Spleen (tissue), 7 donors: ENCODE results near the gene PRTN3.

ENCODE experiments used
- CTCF ChIP-seq, 11 experiments: fragments of 200-600 bp in 7 of 11; fragments of 450-650 bp in 4 of 11; sonication (generic) in 4 of 11; IDR thresholded peaks in 8 of 11; conservative IDR thresholded peaks in 3 of 11; 1 replicate in 7 of 11; 2 replicates in 4 of 11; pipeline versions ENCODE4 v1.4.0 to v1.8.0; 2016 to 2021; ENCODE audit warnings: antibody characterized with exemption in 11 of 11, inconsistent platforms in 4 of 11, mild to moderate bottlenecking in 1 of 11
- POLR2A ChIP-seq, 3 donors: fragments of 450-650 bp; IDR thresholded peaks; one replicate each; pipeline ENCODE4 v1.5.1; 2017; ENCODE audit warnings: antibody characterized with exemption in 3 of 3, mild to moderate bottlenecking in 1 of 3
- donor health status: DM: no; HTN: no; CAD: no; lungs with moderate emphysema.
- donor health status: DM: no; HTN: no; CAD: no.
- donor health status: DM: no; HTN: no; CAD: no.

GRCh38 chr19:863315-863620 is 22.5 kb downstream of the PRTN3 start:
- no peak for TF ChIP-seq POLR2A (IDR thresholded peaks at IDR 0.05)
- TF ChIP-seq CTCF (IDR thresholded peaks at IDR 0.05 in 8 of 11, conservative IDR thresholded peaks at IDR 0.05 in 3 of 11) = no peak
